NCI-H1436 treated with DMSO at 0.1 percent for 48 hours (cell line): ENCODE results near the gene DNAH17.
"Not testable (repeated sequence)": the region's sequence is repeated elsewhere in the genome, so short reads cannot be mapped to it uniquely, and the experiment has no call there.

Experiments
- DNase-seq: peaks from one replicate; lab custom pipeline; 2025; lab: John Stamatoyannopoulos, UW

Gene DNAH17

DNA sequence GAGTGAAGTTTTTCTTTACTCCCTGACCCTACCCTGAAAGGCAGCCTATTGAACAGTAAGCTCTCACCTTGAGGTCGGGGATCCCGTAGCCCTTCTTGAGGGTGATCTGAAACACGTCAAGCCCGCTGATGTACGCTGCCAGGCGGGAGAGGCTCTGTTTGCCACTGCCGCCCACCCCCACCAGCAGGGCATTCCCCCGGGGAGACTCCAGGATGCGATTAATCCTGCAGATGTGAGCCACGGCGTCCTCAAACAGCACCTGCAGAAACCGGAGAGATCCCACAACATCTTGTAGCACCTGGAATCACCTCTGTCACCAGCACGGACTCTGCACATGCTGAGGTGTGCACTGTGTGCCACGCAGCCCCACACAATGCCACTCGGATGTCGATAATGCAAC is 102.0 kb downstream of the DNAH17 start:
- DNase-seq, result no peak

DNA sequence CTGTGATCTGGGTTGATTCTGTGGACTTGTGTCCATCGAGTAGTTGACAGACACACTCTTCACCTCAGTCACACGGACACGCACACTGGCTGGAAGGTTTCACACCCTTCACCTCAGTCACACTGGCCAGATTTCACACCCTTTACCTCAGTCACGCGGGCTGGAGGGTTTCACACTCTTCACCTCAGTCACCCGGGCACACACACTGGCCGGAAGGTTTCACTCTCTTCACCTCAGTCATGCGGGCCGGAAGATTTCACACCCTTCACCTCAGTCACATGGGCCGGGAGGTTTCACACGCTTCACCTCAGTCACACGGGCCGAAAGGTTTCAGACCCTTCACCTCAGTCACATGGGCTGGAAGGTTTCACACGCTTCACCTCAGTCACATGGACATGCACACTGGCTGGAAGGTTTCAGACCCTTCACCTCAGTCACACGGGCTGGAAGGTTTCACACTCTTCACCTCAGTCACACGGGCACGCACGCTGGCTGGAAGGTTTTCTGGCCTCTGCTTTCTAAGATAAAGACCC is 102.5 kb downstream of the DNAH17 start:
- DNase-seq, result no peak

DNA sequence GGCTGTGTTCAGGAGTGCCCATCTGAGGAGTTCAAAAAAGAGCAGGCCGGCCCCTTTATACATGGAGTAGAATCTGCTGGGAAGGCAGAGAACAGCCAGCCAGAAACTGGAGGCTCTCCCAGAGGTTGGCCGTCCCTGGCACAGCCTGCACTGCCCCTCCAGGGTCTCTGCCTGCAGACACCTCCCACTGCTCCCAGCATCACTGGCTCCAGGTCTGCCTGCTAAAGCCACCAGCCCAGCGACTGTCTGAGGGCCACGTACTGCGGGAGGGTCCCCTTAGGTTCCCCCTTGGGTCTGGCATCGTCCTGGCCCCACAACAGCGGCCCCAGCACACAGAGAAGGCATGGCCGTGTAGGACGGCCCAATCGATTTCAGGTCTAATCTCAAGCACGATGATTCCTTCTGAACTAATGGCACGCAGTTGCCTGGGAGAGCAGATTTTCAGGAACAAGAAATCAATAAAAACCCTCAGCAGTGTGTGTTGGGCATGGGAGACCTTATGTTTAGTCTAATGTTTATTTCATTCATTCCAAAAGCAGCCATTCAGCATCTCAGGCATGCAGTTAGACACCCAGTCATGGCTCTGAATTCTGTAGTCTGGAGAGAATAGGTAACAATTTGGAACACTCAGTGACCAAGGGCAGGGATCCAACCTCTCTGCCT is 103.1 kb downstream of the DNAH17 start:
- no peak for DNase-seq

DNA sequence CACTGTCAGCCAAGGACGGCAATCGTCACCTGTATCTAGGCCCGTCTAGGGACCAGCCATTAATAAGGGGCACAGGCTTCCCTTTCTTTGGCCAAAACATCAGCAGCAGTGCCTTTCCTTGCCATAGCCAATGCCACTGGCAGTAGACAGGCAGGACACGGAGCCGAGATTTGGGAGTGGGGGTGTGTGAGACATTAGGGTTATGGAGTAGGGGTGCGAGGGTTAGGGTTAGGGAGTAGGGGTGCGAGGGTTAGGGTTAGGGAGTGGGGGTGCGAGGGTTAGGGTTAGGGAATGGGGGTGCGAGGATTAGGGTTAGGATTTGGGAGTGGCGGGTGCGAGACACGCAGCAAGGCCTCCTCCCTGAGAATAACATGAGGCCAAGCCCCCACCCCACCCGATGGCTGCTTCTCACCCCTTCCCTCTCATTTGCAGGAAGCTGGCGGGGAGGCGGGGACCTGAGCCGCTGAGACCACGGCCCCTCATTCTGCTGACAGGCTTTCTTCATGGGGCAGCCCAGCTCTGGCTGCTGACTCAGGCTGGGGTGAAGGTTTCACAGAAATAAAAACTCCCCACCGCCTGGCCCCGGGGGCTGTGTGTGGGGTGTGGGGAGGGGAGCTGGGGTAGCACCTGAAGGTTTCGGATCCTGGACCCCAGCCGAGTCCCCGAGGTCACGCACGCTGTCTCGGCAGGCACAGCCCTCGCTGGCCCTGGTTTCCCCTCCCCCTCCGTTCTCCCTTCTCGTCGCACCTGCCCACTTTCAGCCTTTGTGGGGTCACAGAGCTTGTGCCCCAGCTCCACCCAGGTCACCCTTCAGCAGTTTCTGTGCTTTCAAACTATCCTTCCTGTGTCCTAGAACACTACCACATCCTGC is 104.9 kb downstream of the DNAH17 start:
- no peak for DNase-seq

DNA sequence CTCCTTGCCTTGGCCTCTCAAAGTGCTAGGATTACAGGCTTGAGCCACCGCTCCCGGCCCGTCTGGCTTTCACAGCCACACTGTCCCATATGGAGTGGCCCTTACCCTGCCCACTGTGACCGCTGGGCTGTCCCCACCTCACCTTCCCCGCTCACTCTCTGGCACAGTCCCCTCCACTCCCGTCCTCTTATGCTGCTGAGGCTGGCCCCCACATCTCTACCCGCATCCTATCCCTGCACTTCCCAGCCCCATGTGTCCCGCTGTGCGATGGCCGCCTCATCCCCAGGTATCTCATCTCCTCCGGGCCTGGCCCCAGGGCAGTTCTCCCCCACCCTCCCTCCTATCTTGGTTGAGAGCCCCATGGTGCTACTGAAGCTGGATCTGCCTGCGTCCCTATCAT is 105.6 kb downstream of the DNAH17 start:
- no peak for DNase-seq

DNA sequence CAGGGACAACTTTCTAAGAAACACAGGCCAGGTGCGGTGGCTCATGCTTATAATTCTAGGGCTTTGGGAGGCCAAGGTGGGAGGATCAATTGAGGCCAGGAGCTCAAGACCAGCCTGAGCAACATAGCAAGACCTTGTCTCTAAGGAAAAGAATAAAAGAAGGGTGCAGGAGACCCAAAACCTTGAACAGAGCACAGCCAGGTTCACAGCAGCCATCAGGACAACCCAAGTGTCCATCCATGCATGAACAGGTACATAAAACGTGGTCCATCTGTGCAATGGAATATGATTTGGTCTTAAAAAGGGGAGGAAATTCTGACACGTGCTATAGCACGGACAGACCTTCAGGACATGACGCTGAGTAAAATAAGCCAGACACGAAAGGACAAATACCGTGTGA is 107.8 kb downstream of the DNAH17 start:
- no peak for DNase-seq

- DNase-seq, result no peak
Observed at GRCh38 chr17:78468366-78468765, 108.8 kb downstream of the DNAH17 start.

DNA sequence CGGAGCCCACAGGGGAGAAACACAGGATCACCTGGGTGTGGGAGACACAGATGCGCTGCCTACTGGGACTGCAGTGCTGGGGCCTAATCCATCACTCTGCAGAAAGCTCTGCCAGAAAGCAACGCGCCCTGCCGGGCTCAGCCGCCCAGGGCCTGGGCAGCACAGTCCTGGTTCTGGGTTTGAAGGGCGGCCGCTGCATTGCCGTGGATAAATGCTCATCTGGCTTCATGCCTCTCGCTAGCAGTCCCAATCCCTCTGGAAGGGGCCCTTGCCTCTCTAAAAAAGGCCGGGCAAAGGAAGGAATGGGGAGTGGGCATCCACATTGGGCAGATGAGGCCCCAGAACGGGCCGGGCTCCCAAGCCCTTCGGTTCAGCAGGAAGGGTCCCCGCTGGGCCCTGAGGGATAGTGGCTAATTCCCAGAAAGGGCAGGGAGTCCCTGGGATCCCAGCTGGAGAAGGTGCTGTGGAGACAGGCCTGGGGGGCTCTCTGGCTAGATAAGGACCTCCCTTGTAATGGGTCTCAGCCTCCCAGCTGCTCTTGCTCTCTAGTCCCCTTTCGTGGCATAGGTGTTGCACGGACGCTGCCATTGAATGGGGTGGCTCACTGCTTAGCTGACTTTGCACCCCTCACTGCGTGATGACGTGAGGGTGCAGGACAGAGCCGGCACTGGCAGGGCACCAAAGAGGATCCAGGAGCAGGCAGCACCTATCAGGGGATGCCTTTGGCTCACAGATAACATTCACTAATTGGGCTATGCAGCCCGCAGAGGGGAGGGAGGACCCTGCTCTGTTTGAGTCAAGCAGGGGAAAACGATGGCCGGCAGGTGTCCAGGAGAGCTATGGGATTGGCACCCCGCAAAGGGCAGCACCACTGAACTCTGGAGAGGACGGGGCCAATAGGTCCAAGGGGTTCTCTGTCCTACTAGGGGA is 110.1 kb downstream of the DNAH17 start:
- DNase-seq, result no peak

DNA sequence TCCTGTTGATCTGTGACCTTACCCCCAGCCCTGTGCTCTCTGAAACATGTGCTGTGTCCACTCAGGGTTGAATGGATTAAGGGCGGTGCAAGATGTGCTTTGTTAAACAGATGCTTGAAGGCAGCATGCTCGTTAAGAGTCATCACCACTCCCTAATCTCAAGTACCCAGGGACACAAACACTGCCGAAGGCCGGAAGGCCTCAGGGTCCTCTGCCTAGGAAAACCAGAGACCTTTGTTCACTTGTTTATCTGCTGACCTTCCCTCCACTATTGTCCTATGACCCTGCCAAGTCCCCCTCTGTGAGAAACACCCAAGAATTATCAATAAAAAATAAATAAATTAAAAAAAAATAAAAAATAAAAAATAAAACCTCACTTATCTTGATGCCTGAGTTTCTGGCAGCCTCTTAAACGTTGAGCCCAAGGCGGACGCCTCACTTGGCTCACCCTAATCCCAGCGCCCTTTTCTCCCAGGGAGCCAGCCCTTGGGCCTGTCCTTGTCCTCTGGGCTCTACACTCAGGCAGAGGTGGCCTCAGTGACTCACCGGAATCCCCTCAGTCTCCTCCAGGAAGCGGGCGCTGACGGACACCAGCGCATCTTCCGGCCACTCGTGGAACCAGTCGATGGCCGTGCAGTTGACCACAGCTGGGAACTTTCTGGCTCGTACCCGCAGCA is 110.9 kb downstream of the DNAH17 start:
- DNase-seq, result not testable (repeated sequence)

- no peak for DNase-seq
Observed at GRCh38 chr17:78462148-78462547, 115.0 kb downstream of the DNAH17 start.

GRCh38 chr17:78461799-78462053 is 115.5 kb downstream of the DNAH17 start:
- DNase-seq, result no peak

- no peak for DNase-seq
Observed at GRCh38 chr17:78460951-78461798, 116.0 kb downstream of the DNAH17 start.

DNA sequence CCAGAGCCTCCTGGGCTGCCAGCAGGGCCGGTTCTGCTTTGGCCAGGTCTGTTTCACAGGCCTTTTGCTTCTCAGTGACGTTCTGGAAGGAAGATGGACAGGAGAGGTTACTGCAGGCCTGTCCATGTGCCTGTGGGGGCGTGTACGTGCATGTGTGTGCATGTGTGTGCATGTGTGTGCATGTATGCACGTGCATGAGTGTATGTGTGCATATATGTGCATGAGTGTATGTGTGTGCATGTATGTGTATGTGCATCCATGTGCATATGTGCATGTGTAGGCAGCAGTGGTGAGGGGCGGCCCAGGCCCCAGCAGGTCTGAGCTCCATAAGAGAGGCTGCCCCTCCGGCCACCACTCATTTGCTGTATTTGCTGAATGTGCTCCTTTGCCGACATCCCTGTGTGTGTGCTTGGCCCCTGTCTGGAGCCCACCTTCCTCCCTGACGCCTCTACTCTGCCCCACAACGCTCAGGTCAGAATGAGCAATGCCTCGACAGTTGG is 117.0 kb downstream of the DNAH17 start:
- no peak for DNase-seq

GRCh38 chr17:78459696-78460095 is 117.5 kb downstream of the DNAH17 start:
- no peak for DNase-seq

GRCh38 chr17:78458736-78459335 is 118.4 kb downstream of the DNAH17 start:
- no peak for DNase-seq

GRCh38 chr17:78458091-78458490 is 119.1 kb downstream of the DNAH17 start:
- DNase-seq, result no peak

DNA sequence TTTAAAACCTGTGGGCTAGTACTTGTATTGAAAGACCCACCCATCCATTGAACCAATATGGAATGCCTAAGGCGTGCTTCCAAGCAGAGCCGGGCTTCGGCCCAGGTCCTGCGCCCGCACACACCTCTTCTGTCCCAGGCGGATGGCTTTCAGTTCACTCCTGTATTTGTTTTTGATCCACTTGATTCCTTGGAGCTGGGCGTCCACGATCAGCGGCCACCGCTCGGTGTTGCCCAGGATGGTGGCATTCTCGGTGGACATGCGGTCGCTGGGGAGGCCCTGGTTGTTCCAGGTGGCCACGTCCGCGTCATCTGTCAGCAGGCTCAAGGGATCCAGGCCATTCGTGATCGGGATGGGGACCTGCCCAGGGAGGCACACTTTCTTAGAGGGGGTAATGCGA is 122.8 kb downstream of the DNAH17 start:
- no peak for DNase-seq

GRCh38 chr17:78451753-78452152 is 125.4 kb downstream of the DNAH17 start:
- DNase-seq, result no peak

DNA sequence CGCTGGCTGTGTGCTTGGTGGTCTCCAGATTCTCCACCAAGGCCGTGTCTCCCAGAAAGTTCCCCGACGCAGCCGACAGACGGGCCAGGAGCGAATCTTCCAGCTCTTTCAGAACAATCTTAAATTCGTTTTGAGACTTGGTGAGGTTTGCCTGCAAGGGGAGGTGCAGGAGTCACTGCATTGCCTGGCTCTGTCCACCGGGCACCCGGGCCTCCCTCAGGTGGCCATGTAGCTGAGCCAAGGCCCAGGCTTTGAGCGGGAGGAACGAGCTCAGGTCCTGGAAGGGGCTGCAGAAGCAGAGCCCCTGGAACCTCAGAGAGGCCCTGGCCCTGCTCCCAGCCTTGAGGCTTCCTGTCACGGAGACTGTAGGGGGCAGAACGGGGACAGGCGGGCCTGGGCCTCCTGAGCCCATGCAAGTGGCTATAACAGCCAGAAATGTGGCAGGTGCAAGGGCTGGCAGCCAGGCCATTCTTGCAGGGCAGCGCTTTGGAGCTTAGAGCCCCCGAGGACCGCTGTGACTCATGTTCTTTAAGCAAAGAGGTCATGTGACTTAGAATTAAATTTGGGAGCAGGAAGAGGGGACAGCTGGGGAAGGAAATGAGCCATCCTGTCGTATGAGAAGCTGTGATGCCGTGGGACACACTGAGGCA is 126.4 kb downstream of the DNAH17 start:
- no peak for DNase-seq
